NCI-H2196 (cell line): ENCODE data around the gene ANXA2.
"Not testable (repeated sequence)": the region's sequence is repeated elsewhere in the genome, so short reads cannot be mapped to it uniquely, and the experiment has no call there.

Experiments used
- DNase-seq: peaks from one replicate; lab custom pipeline; 2025; ENCODE audit not compliant: unreplicated experiment; lab: John Stamatoyannopoulos, UW

ANXA2 gene

GRCh38 chr15:60346653-60347052 is 51.1 kb downstream of the ANXA2 start:
- DNase-seq, result no peak

- DNase-seq, result no peak
Measured at GRCh38 chr15:60346077-60346476, 51.7 kb downstream of the ANXA2 start.

- no peak for DNase-seq
Measured at GRCh38 chr15:60345598-60345997, 52.2 kb downstream of the ANXA2 start.

- no peak for DNase-seq
Measured at GRCh38 chr15:60344987-60345386, 52.8 kb downstream of the ANXA2 start.

GRCh38 chr15:60344461-60344860 is 53.3 kb downstream of the ANXA2 start:
- DNase-seq, result no peak

GRCh38 chr15:60343221-60343970 is 54.4 kb downstream of the ANXA2 start:
- DNase-seq, result no peak

- DNase-seq, result no peak
Measured at GRCh38 chr15:60340207-60340921, 57.4 kb downstream of the ANXA2 start.

GRCh38 chr15:60339236-60339635 is 58.5 kb downstream of the ANXA2 start:
- no peak for DNase-seq

- DNase-seq, result no peak
Measured at GRCh38 chr15:60338810-60339209, 59.0 kb downstream of the ANXA2 start.

GRCh38 chr15:60337076-60337475 is 60.7 kb downstream of the ANXA2 start:
- DNase-seq, result no peak

- DNase-seq, result not testable (repeated sequence)
Measured at GRCh38 chr15:60335296-60335695, 62.5 kb downstream of the ANXA2 start.

GRCh38 chr15:60328852-60329443 is 68.8 kb downstream of the ANXA2 start:
- DNase-seq, result peak; percentile 9

GRCh38 chr15:60326824-60327654 is 70.7 kb downstream of the ANXA2 start:
- peak; percentile 45 for DNase-seq

GRCh38 chr15:60326343-60326742 is 71.4 kb downstream of the ANXA2 start:
- DNase-seq, result no peak

- DNase-seq, result no peak
Measured at GRCh38 chr15:60325905-60326304, 71.9 kb downstream of the ANXA2 start.

GRCh38 chr15:60324706-60325438 is 72.9 kb downstream of the ANXA2 start:
- DNase-seq, result no peak

GRCh38 chr15:60323322-60323721 is 74.5 kb downstream of the ANXA2 start:
- no peak for DNase-seq

GRCh38 chr15:60320365-60320764 is 77.4 kb downstream of the ANXA2 start:
- DNase-seq, result no peak

GRCh38 chr15:60318216-60318867 is 79.4 kb downstream of the ANXA2 start:
- no peak for DNase-seq

GRCh38 chr15:60316961-60317360 is 80.8 kb downstream of the ANXA2 start:
- DNase-seq, result no peak
